ENCODE data around the gene ADCY9. TPM values are rescaled to one million over a fixed set of nuclear protein-coding genes. Genes with fewer than 3 reads are reported as not detected.

ADCY9 gene
- total and polyA plus RNA-seq, 2 experiments from 2014 or later = 2.2 to 18.3 TPM

DNA sequence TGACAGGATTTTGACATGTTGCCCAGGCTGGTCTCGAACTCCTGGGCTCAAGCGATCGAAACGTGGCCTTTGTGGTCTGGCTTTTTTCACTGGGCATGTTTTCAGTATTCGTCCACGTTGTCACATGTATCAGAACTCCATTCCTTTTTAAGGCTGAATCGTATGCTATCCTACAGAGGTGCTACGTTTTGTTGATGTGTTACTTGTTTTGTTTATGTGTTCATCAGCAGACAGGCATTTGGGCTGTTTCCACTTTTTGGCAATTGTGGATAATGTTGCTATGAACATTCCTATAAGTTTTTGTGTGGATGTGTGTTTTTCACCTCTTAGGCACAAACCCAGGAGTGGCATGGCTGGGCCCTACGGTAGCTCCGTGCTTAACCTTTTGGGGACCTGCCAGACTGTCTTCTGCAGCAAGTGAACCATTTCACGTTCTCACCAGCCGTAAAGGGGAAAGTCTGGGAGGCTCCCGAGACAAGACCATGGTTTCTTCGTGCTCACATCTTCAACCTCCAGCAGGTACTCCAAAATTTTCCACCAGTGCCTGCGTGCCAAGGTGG, 26.9 kb downstream of the ADCY9 start (continued):
- TF ChIP-seq, protein P1, sequence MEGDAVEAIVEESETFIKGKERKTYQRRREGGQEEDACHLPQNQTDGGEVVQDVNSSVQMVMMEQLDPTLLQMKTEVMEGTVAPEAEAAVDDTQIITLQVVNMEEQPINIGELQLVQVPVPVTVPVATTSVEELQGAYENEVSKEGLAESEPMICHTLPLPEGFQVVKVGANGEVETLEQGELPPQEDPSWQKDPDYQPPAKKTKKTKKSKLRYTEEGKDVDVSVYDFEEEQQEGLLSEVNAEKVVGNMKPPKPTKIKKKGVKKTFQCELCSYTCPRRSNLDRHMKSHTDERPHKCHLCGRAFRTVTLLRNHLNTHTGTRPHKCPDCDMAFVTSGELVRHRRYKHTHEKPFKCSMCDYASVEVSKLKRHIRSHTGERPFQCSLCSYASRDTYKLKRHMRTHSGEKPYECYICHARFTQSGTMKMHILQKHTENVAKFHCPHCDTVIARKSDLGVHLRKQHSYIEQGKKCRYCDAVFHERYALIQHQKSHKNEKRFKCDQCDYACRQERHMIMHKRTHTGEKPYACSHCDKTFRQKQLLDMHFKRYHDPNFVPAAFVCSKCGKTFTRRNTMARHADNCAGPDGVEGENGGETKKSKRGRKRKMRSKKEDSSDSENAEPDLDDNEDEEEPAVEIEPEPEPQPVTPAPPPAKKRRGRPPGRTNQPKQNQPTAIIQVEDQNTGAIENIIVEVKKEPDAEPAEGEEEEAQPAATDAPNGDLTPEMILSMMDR (conservative IDR thresholded peaks at IDR 0.05; ENCODE audit: low read depth in 2 of 2) = no peak
- no peak for TF ChIP-seq EZH2 (IDR thresholded peaks at IDR 0.05; ENCODE audit: low read depth, unreplicated experiment)

DNA sequence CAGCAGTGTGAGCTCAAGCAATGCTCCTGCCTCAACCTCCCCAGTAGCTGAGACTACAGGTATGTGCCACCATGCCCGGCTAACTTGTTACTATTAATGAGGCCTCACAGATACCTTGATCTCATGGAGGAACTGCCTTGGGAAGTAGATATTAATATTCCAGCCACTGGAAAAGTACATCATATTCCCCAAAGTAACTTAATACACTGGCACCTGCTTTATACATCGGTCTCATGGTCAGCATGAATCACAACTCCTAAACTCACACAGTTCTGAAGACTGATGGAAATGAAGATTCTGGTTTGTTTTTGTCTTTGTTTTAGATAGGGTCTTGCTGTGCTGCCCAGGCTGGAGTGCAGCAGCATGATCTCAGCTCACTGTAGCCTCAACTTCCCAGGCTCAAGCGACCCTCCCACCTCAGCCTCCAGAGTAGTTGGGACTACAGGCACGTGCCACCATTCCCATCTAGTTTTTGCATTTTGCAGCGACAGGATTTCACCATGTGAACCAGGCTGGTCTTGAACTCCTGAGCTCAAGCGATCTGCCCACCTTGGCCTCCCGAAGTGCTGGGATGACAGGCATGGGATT, 28.2 kb downstream of the ADCY9 start:
- Mint-ChIP-seq H3K4me1 (peaks cover 8% of the 10 kb centered on the region), H3K27me3 (ENCODE audit: insufficient read depth, low read depth, poor library complexity) (peaks cover 8% of the 10 kb centered on the region), H3K4me3 (no peak overlapping the region), H3K27ac (no peak overlapping the region), H3K9me3 (no peaks in the 10 kb centered on the region), H3K36me3 (ENCODE audit: low read depth) (no peaks in the 10 kb centered on the region)
- no peaks in the 10 kb centered on the region for H3K36me3 ChIP-seq (ENCODE audit: insufficient read depth)
- H2AFZ ChIP-seq = no peak overlapping the region
- TF ChIP-seq ZNF114 (CRISPR knock-in tag; IDR thresholded peaks at IDR 0.05) = no peak
- no peak for TF ChIP-seq POLR2AphosphoS5 (IDR thresholded peaks at IDR 0.05; ENCODE audit: low read depth)
- TF ChIP-seq CREB1 (CRISPR knock-in tag; IDR thresholded peaks at IDR 0.05; ENCODE audit: low read depth) = no peak
- no peak for TF ChIP-seq ZNF331 (CRISPR knock-in tag; IDR thresholded peaks at IDR 0.05; ENCODE audit: low read depth)
- TF ChIP-seq, protein P2, sequence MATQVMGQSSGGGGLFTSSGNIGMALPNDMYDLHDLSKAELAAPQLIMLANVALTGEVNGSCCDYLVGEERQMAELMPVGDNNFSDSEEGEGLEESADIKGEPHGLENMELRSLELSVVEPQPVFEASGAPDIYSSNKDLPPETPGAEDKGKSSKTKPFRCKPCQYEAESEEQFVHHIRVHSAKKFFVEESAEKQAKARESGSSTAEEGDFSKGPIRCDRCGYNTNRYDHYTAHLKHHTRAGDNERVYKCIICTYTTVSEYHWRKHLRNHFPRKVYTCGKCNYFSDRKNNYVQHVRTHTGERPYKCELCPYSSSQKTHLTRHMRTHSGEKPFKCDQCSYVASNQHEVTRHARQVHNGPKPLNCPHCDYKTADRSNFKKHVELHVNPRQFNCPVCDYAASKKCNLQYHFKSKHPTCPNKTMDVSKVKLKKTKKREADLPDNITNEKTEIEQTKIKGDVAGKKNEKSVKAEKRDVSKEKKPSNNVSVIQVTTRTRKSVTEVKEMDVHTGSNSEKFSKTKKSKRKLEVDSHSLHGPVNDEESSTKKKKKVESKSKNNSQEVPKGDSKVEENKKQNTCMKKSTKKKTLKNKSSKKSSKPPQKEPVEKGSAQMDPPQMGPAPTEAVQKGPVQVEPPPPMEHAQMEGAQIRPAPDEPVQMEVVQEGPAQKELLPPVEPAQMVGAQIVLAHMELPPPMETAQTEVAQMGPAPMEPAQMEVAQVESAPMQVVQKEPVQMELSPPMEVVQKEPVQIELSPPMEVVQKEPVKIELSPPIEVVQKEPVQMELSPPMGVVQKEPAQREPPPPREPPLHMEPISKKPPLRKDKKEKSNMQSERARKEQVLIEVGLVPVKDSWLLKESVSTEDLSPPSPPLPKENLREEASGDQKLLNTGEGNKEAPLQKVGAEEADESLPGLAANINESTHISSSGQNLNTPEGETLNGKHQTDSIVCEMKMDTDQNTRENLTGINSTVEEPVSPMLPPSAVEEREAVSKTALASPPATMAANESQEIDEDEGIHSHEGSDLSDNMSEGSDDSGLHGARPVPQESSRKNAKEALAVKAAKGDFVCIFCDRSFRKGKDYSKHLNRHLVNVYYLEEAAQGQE (IDR thresholded peaks at IDR 0.05; ENCODE audit: unreplicated experiment) = no peak
- no peak for TF ChIP-seq STAT1 (IDR thresholded peaks at IDR 0.05; ENCODE audit: unreplicated experiment)
- TF ChIP-seq JUNB (IDR thresholded peaks at IDR 0.05; ENCODE audit: unreplicated experiment) = no peak
- TF ChIP-seq EZH2 (IDR thresholded peaks at IDR 0.05; ENCODE audit: low read depth, unreplicated experiment) = no peak
- TF ChIP-seq EZH2phosphoT487 (IDR thresholded peaks at IDR 0.05; ENCODE audit: unreplicated experiment) = no peak
- TF ChIP-seq, protein P1 (conservative IDR thresholded peaks at IDR 0.05; ENCODE audit: low read depth in 2 of 2) = no peak
- no peaks in the 10 kb centered on the region for H3K9me2 ChIP-seq (ENCODE audit: insufficient read depth)
- no peak overlapping the region for H3K4me2 ChIP-seq
- H3K4me3 ChIP-seq = no peak overlapping the region
- no peaks in the 10 kb centered on the region for H3K79me2 ChIP-seq (replicated peaks; ENCODE audit: insufficient read depth)
- H3F3A ChIP-seq (replicated peaks; ENCODE audit: low read depth) = 0 out of 2 replicates have a peak, but pooled peaks cover 3% of the 10 kb centered on the region
- DNase-seq (ENCODE audit: low spot score) (no peak), ATAC-seq (no peak)
- no peaks in the 10 kb centered on the region for H3K27me3 ChIP-seq (ENCODE audit: insufficient read depth)
- no peaks in the 10 kb centered on the region for H4K20me1 ChIP-seq (replicated peaks; ENCODE audit: insufficient read depth)
- H3K4me1 ChIP-seq (ENCODE audit: insufficient read depth) = no peaks in the 10 kb centered on the region
- H3K27ac ChIP-seq (ENCODE audit: low read depth) = no peak overlapping the region

All from GM23338 (cell line).